SKM-1 treated with dmso at 0.1 percent for 144 hours (cell line): ENCODE results near the gene CAB39L.

Experiments used
- DNase-seq: peaks from one replicate; lab custom pipeline; 2025; ENCODE audit not compliant: unreplicated experiment; lab: John Stamatoyannopoulos, UW

The CAB39L gene

DNA sequence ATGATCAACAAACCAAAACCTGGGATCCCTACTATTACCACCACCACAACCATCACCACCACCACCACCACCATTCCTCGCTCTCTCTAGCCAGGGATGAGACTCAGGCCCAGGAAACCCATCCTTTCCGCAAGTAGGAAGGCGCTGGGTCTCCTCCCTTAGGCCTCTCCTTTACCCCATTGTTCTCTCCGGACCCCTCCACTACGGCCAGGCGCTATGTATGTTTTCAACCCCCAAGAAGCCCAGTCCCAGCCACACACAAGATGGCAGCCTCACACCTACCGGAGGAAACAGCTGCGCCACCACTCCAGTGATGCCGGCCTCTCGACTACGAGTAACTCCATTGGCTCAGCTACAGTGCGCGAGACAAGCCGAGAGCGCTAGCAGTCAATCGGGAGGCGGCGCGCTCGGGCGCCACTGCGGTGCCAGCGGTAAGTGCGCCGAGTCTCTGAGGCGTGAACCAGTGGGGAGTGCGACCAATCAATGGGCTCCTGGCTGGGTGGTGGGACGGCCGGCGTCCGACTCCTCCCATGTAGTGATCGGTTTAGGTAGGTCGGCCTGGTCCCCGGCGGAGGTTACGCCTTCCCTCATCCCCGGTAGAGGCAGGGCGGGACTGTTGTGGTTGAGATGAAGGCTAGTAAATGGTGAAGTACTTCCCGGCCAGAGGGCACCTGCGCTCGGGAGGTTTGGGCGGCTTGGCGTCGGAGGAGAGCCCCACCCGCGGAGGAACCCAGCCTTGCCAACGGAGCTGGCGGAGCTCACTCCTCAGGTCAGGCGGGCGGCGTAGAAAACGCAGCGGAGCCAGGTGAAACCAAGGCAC is at the start of gene CAB39L, which contains the start of gene SETDB2:
CAB39L (minus strand) TSS at position 361 of the 820 bp plus-strand sequence. CDS start 61,154 bp downstream, outside the sequence.
SETDB2 (plus strand) TSS at position 571 of the 820 bp plus-strand sequence. CDS start 7,620 bp downstream, outside the sequence.
- DNase-seq, result peak; percentile 98

DNA sequence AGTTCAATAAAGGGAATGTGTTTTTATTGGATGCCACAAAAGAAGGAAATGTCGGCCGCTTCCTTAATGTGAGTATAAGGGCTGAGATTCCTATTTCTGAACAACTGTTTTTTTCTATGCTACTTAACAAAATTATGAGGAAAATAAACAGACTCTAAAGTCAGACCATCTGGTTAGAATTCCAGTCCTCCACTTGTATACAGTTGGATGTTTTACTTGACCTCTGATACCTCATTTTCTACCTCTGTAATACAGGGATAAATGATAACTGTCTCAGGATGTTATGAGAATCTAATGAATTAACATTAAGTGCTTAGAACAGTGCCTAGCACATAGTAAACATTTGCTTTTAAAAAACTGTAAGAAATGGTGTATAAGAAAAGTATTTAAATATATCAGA is 44.7 kb upstream of the CAB39L start:
- no peak for DNase-seq

DNA sequence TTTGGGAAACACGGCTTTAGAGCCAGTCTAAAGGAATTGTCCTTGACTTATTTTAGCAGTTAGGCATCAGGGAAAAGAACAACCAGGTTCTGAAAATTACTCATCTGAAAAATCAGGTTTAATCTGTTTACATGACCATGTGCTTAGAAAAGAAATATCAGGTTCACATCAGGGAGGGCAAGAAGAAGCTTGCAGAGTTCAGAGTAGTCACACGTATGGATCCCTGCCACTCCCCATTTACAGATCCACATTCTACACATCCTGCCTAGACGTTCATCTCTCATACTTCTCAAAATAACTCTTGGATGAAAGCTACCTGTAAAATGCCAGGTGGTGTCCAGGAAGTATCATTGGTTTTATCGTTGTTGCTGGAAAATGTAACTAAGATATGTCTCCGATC is 37.9 kb upstream of the CAB39L start:
- no peak for DNase-seq

DNA sequence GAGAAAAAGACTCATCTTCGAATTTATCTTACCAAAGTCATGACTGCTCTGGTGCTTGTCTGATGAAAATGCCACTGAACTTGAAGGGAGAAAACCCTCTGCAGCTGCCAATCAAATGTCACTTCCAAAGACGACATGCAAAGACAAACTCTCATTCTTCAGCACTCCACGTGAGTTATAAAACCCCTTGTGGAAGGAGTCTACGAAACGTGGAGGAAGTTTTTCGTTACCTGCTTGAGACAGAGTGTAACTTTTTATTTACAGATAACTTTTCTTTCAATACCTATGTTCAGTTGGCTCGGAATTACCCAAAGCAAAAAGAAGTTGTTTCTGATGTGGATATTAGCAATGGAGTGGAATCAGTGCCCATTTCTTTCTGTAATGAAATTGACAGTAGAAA is 32.7 kb upstream of the CAB39L start:
- DNase-seq, result no peak

DNA sequence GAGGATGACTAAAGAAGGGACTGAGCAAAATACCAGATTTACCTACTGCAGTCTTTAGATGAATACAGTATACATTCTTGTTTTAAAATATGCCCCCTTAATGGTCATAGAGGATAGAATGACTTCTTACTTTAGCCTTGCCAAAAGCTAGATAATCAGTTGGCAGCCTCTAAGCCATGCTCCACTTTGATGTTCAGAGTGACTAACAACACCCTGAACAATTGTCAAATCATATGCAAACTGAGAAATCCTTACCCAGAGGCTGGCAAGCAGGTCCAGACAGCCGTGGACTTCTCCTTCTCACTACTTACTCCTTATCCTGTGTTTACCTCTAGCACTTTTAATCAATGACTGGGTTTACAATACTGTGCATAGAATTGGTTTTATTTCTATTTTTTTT is 28.3 kb upstream of the CAB39L start:
- no peak for DNase-seq

DNA sequence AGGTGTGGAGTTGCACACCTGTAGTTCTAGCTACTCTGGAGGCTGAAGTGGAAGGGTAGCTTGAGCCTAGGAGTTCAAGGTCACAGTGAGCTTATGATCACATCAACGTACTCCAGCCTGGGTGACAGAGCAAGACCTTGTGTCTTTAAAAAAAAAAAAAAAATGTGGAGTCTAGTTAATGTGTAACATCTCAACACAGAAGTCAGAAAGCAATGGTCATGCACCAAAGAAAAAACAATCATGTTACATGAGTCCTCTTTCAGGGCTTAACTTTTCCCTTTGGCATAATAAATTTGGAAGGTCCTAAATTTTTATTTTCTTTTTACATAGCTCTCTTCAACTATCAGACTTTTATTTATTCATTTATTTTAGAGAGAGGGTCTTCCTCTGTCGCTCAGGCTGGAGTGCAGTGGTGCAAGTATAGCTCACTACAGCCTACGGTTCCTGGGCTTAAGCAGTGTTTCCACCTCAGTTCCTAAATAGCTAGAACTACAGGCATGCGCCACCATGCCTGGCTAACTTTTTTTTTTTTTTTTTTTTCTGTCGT is 22.5 kb upstream of the CAB39L start:
- DNase-seq, result no peak

DNA sequence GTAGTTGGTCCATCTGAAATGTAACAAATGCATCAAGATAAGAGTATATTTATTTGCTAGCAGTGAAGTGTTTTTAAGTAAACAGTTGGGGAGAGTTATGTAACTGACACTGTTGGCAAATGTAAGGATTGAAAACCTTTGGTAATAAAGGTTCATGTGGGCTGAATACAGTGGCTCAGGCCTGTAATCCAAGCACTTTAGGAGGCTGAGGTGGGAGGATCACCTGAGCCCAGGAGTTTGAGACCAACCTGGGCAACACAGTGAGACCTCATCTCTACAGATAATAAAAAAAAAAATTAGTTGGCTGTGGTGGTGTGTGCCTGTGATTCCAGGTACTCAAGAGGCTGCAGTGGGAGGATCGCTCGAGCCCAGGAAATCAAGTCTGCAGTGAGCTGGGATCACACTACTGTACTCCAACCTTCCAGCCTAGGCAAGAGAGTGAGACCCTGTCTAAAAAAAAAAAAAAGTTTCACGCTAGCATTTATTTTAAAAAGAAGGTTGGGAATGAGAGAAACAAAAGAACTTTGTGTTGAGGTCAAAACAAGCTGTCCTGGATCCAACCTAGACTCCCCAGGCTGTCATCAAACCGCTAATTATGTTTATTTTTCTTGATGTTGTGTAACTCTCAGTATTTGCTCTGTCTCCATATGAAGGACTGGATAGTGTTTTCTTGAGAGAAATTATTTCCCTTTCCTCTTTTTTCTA is 20.9 kb upstream of the CAB39L start:
- no peak for DNase-seq

DNA sequence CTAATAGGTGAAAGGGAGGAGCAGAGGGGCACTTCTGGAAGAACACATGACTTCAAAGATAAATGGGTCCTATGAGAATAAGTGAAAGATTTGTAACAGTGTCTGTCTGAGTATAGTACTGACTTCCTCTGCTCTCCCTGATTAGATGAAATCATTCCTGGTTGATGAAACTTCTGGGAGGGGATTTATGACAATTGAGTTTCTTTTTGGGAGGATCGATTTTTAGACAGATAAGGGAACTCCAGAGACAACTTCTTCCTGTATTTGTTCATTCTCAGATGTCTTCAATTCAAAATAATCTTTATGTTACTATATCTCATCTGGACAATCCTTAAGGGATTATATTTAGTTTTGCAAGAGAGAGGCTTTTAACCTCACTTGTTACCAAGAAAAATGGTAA is 20.2 kb upstream of the CAB39L start:
- no peak for DNase-seq

DNA sequence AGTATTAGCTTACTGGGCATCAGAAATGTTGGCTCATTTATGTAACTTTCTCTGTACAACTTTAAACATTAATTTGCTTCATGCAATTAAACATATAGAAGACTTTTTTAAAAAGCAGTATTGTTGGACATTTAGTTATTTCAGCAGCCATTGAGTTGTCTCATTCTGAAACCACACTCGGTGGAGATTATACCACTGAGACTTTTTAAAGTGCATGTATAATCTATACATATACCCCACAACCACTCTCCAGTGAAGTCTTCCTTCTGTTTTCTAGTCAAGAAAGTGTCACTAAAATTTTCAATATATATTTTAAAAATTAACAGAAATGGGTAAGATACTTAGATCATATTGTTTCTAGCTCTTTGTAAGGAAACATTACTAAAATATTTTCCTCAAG is 15.7 kb upstream of the CAB39L start:
- DNase-seq, result no peak

DNA sequence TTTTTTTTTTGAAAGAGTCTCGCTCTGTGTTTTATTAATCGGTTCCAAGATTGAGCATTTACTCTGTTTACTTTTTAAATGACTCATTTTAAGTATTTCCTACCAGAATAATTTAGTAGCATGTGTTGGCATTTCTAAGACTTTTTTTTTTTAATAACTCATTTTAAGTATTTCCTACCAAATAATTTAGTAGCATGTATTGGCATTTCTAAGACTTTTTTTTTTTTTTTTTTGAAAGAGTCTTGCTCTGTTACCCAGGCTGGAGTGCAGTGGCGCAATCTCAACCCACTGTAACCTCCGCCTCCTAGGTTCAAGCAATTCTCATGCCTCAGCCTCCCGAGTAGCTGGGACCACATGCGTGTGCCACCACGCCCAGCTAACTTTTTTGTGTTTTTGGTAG is 13.4 kb upstream of the CAB39L start:
- no peak for DNase-seq

DNA sequence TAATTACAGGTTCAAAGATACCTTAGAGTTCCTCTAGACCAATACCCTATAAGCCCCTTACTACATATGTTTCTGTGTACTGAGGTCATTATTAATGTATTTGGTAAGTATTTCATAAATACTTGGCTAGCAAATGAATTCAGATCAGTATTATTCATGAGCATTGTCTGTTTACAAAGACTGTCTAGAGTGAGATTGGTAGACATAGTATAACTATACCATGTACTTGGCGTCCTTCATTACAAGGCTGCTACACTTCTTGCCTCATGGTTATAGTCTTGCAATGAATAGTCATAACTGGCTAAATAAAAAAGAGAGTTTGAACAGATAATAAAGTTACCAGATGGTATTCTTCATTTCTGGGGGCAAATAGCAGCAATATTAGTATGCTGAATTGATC is 12.3 kb upstream of the CAB39L start:
- DNase-seq, result no peak

DNA sequence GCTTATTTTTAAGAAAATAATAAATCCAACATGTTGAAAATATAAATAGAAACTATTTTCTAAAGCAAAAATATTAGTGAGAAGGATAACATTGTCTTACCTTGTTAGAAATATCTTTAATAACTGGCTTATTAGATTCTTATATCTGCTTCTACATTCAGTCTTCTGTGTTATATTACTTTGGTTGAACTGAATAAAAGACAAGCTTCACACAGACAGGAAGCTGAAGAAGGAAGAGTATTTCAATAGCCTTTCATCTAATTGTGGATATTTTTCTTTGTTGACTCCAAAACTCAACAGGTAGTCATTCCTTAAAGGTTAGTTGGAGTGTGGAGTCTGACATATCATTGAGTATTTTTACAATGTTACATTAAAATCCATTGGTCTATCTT is 11.1 kb upstream of the CAB39L start:
- no peak for DNase-seq

DNA sequence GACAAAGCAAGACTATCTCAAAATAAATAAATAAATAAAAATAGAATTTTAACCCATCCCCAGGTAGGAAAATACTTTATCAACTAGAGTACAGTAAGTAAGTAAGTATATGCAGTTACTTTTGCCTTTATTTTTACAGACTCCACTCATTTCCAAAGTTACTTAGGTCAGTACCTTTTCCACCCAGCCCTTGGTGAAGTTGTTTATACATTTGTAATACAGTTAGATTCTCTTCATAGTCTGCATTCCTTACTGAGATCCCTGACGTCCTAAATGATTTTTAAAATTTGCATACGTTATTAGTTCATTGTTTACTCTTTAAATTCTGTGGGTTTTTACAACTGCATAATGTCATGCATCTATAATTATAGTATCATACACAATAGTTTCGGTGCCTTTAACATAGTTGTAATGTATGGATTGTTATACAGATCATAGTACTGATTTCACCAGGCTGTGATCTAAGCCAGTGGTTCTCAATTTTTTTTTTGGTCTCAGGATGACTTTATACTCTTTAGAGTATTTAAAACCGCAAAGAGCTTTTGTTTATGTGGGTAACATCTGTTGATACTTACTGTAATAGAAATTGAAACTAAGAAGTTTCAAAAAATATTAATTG is 10.6 kb upstream of the CAB39L start:
- DNase-seq, result no peak

DNA sequence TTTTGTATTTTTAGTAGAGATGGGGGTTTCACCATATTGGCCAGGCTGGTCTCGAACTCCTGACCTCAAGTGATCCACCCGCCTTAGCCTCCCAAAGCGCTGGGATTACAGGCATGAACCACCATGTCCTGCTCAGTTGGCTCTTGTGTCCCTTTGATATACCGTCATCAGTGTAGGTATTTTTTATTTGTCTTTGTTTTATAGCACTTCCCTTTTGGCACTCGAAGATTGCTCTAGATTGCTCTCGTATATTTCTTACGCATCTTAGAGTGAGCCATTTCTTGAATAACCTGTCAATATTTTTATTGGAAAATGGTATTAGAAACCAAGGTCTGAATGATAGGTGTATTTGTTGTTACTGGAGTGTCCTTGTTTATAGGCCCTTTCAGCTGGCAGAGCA is 9.6 kb upstream of the CAB39L start:
- no peak for DNase-seq

DNA sequence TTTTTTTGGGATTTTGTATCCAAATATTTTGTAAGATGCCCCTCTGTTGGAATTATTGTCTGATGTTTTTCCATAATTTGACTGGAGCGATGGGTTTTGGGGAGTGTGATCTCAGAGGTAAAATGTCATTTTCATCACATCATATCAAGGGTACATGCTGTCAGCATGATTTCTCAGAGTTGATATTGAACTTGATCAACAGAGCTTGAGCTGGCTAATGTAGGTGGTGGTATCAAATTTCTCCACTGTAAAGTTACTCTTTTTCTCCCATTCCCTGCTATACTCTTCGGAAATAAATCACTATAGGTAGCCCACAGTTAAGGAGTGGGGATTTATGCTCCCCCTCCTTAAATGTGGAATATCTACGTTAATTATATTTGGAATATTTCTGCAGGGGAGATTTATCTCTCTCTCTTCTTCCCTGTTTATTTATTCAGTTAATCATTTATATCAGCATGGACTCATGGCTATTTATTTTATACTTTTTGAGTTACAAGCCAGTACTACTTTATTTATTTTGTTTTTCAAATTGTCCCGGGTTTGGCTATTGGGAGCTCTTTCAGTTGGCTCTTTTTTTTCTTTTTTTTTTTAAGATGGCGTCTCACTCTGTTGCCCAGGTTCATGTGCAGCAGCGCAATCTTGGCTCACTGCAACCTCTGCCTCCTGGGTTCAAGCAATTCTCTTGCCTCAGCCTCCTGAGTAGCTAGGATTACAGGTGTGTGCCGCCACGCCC is 9.0 kb upstream of the CAB39L start:
- no peak for DNase-seq

DNA sequence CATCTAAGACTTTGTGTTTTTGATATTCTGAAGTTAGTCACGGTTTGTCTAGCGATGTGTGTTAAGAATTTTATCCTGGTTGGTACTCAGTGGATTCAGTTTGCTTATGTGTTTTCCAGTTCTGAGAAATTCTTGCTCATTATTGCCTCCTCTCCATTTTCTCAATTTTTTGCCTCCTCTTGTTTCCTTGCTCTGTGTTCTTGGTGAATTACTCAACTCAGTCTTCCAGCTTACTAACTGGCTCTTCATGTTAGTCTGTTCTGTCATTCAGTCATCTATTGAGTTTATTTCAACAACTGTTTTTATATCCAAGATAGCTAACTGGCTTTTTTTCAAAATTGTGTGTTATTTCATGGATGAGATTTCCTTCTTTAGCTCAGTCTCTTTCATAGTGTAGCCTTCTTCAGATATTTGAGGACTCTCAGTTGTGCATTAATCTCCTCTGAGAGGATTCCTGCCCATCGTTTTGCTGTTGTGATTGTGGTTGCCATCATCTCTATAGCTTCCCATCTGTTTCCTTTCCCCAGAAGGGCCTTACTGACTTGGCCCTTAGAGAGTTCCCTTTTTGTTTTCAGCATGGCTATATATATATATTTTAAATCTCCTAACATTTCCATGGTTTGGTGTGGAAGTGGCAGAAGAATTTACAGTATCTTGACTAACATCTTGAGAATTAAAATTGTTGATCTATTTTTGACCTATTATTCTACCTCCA is 6.4 kb upstream of the CAB39L start:
- peak; percentile 21 for DNase-seq

DNA sequence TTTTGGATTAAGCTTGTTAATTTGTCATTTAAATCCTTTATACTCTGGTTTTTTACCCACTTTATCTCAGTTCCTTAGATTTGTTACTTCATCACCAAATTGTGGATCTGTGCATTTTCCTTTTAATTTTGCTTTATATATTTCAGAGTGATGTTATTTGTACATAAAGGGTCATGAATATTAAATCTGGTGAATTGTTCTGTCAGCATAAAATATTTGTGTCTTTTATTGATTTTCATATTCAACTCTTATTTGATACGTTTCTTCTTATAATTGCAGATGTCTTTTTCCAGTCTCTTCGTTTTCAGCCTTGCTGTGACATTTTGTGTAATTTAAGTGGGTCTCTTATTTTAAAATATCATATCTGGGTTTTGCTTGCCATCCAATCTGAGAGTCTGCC is 4.9 kb upstream of the CAB39L start:
- no peak for DNase-seq

DNA sequence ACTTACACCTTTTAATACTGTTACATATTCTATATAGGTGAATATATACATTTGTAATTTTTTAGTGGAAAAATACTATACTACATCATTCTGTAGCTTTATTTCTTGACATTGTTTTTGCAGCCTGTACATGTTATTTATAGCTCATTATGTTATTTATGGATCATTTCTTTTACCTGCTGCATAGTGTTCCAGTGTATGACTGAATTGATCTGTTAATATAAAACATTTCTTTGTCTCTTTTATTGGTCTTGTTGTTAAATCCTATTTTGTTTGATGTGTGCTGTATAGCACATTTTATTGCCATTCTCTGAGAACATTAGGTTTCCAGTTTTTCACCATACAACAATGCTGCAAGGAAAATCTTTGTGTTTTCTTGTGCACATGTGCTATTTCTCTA is 2.6 kb upstream of the CAB39L start:
- DNase-seq, result no peak

DNA sequence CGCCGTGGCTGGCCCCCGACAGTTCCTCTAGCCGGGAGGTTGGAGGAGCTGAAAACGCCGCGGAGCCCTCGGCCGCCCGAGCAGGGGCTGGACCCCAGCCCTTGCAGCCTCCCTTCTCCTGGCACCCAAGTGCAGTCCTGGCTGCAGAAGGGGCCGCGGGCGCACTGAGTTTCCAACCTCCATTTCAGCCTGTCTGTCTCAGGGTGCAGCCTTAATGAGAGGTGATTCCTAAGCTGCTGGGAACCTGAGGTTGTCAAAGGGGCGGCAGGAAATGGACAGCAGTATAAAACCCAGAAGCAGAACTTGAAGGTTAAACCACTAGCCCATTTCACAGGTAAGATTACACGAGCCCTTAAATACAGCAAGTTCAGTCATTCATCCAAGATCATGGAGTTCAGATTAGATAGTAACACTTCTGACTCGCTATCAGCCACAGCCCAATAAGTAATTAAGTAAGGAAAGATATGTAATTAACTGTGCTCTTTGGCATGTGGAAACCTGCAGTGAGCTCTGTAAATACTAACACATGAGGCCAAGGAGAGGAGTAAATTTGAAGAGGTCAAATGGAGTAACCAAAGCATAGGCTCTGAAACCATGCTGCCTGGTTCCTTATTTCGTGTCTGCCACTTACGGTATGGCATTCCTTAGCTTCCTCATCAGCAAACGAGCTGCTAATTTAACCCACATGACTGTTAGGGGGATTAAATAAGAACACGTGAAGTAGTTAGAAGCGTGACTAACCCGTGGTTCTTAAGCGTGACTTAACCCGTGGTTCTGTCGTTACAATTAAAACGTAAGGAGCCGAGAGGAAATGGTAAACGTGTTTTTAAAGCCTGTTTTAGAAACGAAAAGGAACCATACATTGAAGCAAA is 896 bp upstream of the CAB39L start:
- DNase-seq, result peak; percentile 82

DNA sequence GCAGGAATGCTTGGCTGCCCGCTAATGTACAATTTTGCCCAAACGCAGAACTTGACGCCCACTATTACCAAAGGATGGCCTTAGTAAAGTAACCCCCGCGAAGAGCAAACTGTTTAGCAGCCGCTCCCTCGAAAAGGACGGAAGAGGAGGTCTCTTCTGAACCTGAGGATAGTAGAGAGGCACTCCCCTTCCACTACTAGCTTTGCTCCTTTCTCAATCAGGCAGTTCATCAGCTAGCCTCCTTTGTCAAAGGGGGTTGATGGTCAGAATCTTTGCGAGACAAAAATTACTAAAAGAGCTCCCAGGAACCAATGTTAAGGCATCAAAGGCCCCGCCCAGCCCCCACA is 534 bp downstream of the CAB39L start:
- DNase-seq, result no peak
